ENCODE data around the gene LOXHD1.

Gene LOXHD1

GRCh38 chr18:46434629-46435028, 222.4 kb downstream of the LOXHD1 start:
- no peak for DNase-seq

- no peak for DNase-seq
Observed at GRCh38 chr18:46433121-46433826, 223.7 kb downstream of the LOXHD1 start.

DNA sequence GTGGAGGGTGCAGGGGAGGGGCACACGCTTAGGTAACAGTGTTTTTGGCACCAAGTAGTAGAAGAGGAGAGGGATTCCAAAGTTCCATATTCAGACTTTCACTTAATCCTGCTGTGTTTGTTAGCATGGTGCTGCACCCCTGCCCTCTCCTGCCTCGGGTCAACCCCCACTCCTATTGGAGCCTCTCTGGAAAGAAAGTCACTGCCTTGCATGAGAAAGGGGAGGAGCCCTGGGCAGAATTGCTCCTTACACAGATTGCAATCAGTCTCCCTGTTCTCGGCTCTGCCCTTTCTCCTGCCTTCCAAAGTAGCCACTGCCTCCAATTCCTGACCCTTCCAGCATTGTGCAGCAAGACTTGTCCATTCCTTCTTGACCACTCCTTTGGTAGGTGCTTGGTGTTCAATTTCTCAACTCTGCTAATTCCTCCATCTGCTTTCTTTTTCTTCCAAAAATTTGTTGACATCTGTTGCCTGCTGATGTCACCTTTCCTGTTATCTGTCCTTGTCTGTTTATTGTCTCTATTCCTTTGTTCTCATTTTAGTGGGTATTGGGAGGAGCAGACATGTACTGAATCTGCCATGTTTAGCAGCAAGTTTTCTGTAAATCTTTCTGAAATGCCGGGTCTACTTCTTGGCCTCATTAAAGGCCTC, 225.4 kb downstream of the LOXHD1 start:
- DNase-seq = no peak

DNA sequence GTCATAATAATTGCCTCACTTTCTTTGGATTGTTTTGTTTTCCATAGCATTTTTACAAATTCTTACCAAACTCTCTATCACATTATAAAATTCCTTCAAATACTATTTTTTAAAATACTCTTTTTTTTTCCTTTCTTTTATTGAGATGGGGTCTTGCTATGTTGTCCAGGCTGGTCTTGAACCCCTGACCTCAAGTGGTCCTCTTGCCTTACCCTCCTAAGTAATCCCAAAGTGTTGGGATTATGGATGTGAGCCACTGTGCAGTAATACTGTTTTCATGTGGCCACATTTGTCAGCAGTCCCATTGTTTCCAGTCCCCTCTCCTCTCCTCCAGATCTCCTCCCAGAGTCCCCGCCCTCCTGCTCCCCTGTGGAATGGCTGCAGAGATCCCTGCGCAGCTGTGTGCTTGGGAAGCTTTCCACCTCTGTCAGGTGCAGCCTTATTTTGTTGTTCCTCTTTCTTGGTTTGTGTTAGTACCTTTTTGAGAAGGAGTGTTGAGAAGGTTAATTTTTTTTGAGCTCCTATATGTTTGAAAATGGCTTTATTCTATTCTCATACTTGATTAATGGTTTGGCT, 227.3 kb downstream of the LOXHD1 start:
- DNase-seq = no peak

- no peak for DNase-seq
Observed at GRCh38 chr18:46429130-46429529, 227.9 kb downstream of the LOXHD1 start.

DNA sequence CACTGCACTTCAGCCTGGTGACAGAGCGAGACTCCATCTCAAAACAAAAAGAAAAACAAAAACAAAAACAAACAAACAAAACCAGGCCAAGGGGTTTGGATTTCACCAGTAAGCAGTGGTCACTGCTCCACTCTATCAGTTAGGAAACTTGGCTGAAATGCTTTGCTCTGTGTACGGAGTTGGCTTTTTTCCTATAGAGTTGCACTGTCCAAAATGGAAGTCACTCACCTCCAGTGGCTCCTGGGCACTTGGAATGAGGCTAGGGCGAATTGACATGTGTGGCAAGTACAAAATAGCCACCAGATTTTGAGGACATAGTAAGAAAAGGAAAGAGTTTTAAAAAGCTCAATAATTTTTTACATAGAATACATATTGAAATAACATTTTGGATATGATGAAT, 228.7 kb downstream of the LOXHD1 start:
- no peak for DNase-seq

GRCh38 chr18:46427216-46427995, 229.6 kb downstream of the LOXHD1 start:
- no peak for DNase-seq
